Nephron progenitor cell (in vitro differentiated cells): ENCODE measurements around the gene BLACAT1.
"Not testable (repeated sequence)": the region's sequence is repeated elsewhere in the genome, so short reads cannot be mapped to it uniquely, and the experiment has no call there.

Experiments
- DNase-seq: peaks from one replicate; pipeline ENCODE4 v3.0.0; 2021
- H3K27ac Mint-ChIP-seq: 2 replicates; pipeline ENCODE4 v1.8.0; 2021; ENCODE audit warnings: mild to moderate bottlenecking, moderate library complexity, mixed read lengths
- H3K27me3 Mint-ChIP-seq: 2 replicates; pipeline ENCODE4 v1.8.0; 2021; ENCODE audit warnings: mild to moderate bottlenecking, low read depth, mixed read lengths; ENCODE audit not compliant: poor library complexity
- H3K36me3 Mint-ChIP-seq: 2 replicates; pipeline ENCODE4 v1.8.0; 2021; ENCODE audit warnings: low read depth, mixed read lengths
- H3K4me1 Mint-ChIP-seq: 2 replicates; pipeline ENCODE4 v1.8.0; 2021; ENCODE audit warnings: mixed read lengths
- H3K4me3 Mint-ChIP-seq: 2 replicates; pipeline ENCODE4 v1.8.0; 2021; ENCODE audit warnings: mild to moderate bottlenecking, moderate library complexity, mixed read lengths
- H3K9me3 Mint-ChIP-seq: 2 replicates; pipeline ENCODE4 v1.8.0; 2021; ENCODE audit warnings: mild to moderate bottlenecking, moderate library complexity, mixed read lengths
- CTCF ChIP-seq: fragments of 200-600 bp; sonication (generic); IDR thresholded peaks from 2 replicates; pipeline ENCODE4 v1.5.0; 2021; ENCODE audit warnings: antibody characterized with exemption

The BLACAT1 gene

GRCh38 chr1:205438213-205439158 lies 17.4 kb downstream of the BLACAT1 start:
- no peak for DNase-seq
- Mint-ChIP-seq H3K4me3 (no peak overlapping the region), H3K27ac (no peak overlapping the region), H3K36me3 (no peaks in the 10 kb centered on the region), H3K4me1 (peaks cover 77% of the 10 kb centered on the region), H3K27me3 (peaks cover 4% of the 10 kb centered on the region), H3K9me3 (no peaks in the 10 kb centered on the region)
- TF ChIP-seq CTCF, result peak; percentile 21

GRCh38 chr1:205437570-205437969 lies 18.3 kb downstream of the BLACAT1 start:
- no peak overlapping the region for H3K27ac Mint-ChIP-seq
- peaks cover 68% of the 10 kb centered on the region for H3K4me1 Mint-ChIP-seq
- no peak for DNase-seq
- H3K9me3 Mint-ChIP-seq, result no peaks in the 10 kb centered on the region
- H3K4me3 Mint-ChIP-seq, result no peak overlapping the region
- no peak for TF ChIP-seq CTCF
- H3K27me3 Mint-ChIP-seq, result peaks cover 4% of the 10 kb centered on the region
- no peaks in the 10 kb centered on the region for H3K36me3 Mint-ChIP-seq

GRCh38 chr1:205436776-205437410 lies 19.0 kb downstream of the BLACAT1 start:
- Mint-ChIP-seq H3K4me3 (no peak overlapping the region), H3K36me3 (no peaks in the 10 kb centered on the region)

GRCh38 chr1:205435578-205436573 lies 20.0 kb downstream of the BLACAT1 start:
- TF ChIP-seq CTCF, result no peak
- no peak for DNase-seq
- Mint-ChIP-seq H3K27me3 (peaks cover 8% of the 10 kb centered on the region), H3K27ac (no peak overlapping the region), H3K4me1 (peaks cover 62% of the 10 kb centered on the region), H3K4me3 (no peak overlapping the region), H3K9me3 (no peaks in the 10 kb centered on the region), H3K36me3 (no peaks in the 10 kb centered on the region)

More at GRCh38 chr1:205436776-205437410, 19.0 kb downstream of the BLACAT1 start:
- Mint-ChIP-seq H3K4me1 (peaks cover 66% of the 10 kb centered on the region), H3K27me3 (peaks cover 7% of the 10 kb centered on the region), H3K27ac (no peak overlapping the region), H3K9me3 (no peaks in the 10 kb centered on the region)
- TF ChIP-seq CTCF, result no peak
- no peak for DNase-seq

- Mint-ChIP-seq H3K4me1 (peaks cover 62% of the 10 kb centered on the region), H3K27me3 (peaks cover 8% of the 10 kb centered on the region), H3K36me3 (no peaks in the 10 kb centered on the region), H3K4me3 (no peak overlapping the region), H3K9me3 (no peaks in the 10 kb centered on the region), H3K27ac (peak overlapping the region; percentile 89)
- no peak for DNase-seq
- TF ChIP-seq CTCF, result no peak
Measured at GRCh38 chr1:205434738-205435137, 21.1 kb downstream of the BLACAT1 start.

GRCh38 chr1:205432692-205433091 lies 23.2 kb downstream of the BLACAT1 start:
- DNase-seq, H3K36me3 Mint-ChIP-seq, H3K27ac Mint-ChIP-seq, H3K4me3 Mint-ChIP-seq, H3K9me3 Mint-ChIP-seq: not testable (repeated sequence)
- H3K27me3 Mint-ChIP-seq, result peaks cover 12% of the 10 kb centered on the region
- peaks cover 59% of the 10 kb centered on the region for H3K4me1 Mint-ChIP-seq
